Measurements from ENCODE around the gene RBP7.
"Not testable (repeated sequence)": the region's sequence is repeated elsewhere in the genome, so short reads cannot be mapped to it uniquely, and the experiment has no call there.

RBP7 gene

GRCh38 chr1:9993561-9994075, 3.4 kb upstream of the RBP7 start:
- Histone ChIP-seq H3K27me3 (ENCODE audit: insufficient read depth, low read length, poor library complexity, severe bottlenecking) (no peaks in the 10 kb centered on the region), H3K79me2 (ENCODE audit: insufficient read depth, low read length) (no peaks in the 10 kb centered on the region), H3F3A (ENCODE audit: low read depth) (no peaks in the 10 kb centered on the region), H3K36me3 (ENCODE audit: insufficient read depth, low read length) (no peaks in the 10 kb centered on the region), H3K9me2 (replicated peaks; ENCODE audit: low read depth, low read length) (no peaks in the 10 kb centered on the region), H3K4me2 (ENCODE audit: low read depth, low read length, poor library complexity, severe bottlenecking) (no peak overlapping the region), H3K4me1 (ENCODE audit: insufficient read depth, low read length, poor library complexity, severe bottlenecking) (no peaks in the 10 kb centered on the region), H3K9me3 (ENCODE audit: insufficient read depth, low read depth, low read length) (no peaks in the 10 kb centered on the region), H2AFZ (ENCODE audit: low read length) (no peak overlapping the region), H3K4me3 (ENCODE audit: low read length, poor library complexity, severe bottlenecking) (no peak overlapping the region), H4K20me1 (ENCODE audit: insufficient read depth, low read length, poor library complexity, severe bottlenecking) (no peaks in the 10 kb centered on the region), H3K9ac (ENCODE audit: low read depth, low read length, poor library complexity, severe bottlenecking) (no peak overlapping the region)
- TF ChIP-seq CTCF (conservative IDR thresholded peaks at IDR 0.05; ENCODE audit: low read length) (no peak), EZH2phosphoT487 (IDR thresholded peaks at IDR 0.05; ENCODE audit: borderline replicate concordance) (no peak)

- H3K9me2 ChIP-seq (replicated peaks; ENCODE audit: low read depth, low read length): no peaks in the 10 kb centered on the region
- H3K79me2 ChIP-seq (ENCODE audit: insufficient read depth, low read length): no peaks in the 10 kb centered on the region
- no peak for TF ChIP-seq EZH2phosphoT487 (IDR thresholded peaks at IDR 0.05; ENCODE audit: borderline replicate concordance)
- no peak for TF ChIP-seq CTCF (conservative IDR thresholded peaks at IDR 0.05; ENCODE audit: low read length)
- H4K20me1 ChIP-seq (ENCODE audit: insufficient read depth, low read length, poor library complexity, severe bottlenecking): no peaks in the 10 kb centered on the region
- no peaks in the 10 kb centered on the region for H3K4me1 ChIP-seq (ENCODE audit: insufficient read depth, low read length, poor library complexity, severe bottlenecking)
- H3K4me2 ChIP-seq (ENCODE audit: low read depth, low read length, poor library complexity, severe bottlenecking): no peak overlapping the region
- H3K9me3 ChIP-seq (ENCODE audit: insufficient read depth, low read depth, low read length): no peaks in the 10 kb centered on the region
- H3K9ac ChIP-seq (ENCODE audit: low read depth, low read length, poor library complexity, severe bottlenecking): no peak overlapping the region
- no peak overlapping the region for H2AFZ ChIP-seq (ENCODE audit: low read length)
- no peaks in the 10 kb centered on the region for H3F3A ChIP-seq (ENCODE audit: low read depth)
- H3K36me3 ChIP-seq (ENCODE audit: insufficient read depth, low read length): no peaks in the 10 kb centered on the region
- no peak overlapping the region for H3K4me3 ChIP-seq (ENCODE audit: low read length, poor library complexity, severe bottlenecking)
- H3K27me3 ChIP-seq (ENCODE audit: insufficient read depth, low read length, poor library complexity, severe bottlenecking): no peaks in the 10 kb centered on the region
Measured at GRCh38 chr1:10001016-10001665, 4.1 kb downstream of the RBP7 start.

GRCh38 chr1:10005248-10005647, 8.2 kb downstream of the RBP7 start:
- not testable (repeated sequence) for H3K9ac ChIP-seq (ENCODE audit: low read depth, low read length, poor library complexity, severe bottlenecking); H3K9me3 ChIP-seq (ENCODE audit: insufficient read depth, low read depth, low read length); H3K27me3 ChIP-seq (ENCODE audit: insufficient read depth, low read length, poor library complexity, severe bottlenecking)

GRCh38 chr1:10007169-10007568, 10.1 kb downstream of the RBP7 start:
- no peak for TF ChIP-seq EZH2phosphoT487 (IDR thresholded peaks at IDR 0.05; ENCODE audit: borderline replicate concordance)
- no peak for TF ChIP-seq CTCF (conservative IDR thresholded peaks at IDR 0.05; ENCODE audit: low read length)
- no peaks in the 10 kb centered on the region for H3K9me3 ChIP-seq (ENCODE audit: insufficient read depth, low read depth, low read length)

More at GRCh38 chr1:10005248-10005647, 8.2 kb downstream of the RBP7 start:
- not testable (repeated sequence) for H3K79me2 ChIP-seq (ENCODE audit: insufficient read depth, low read length); H3K9me2 ChIP-seq (replicated peaks; ENCODE audit: low read depth, low read length); H3F3A ChIP-seq (ENCODE audit: low read depth); H4K20me1 ChIP-seq (ENCODE audit: insufficient read depth, low read length, poor library complexity, severe bottlenecking); H3K4me3 ChIP-seq (ENCODE audit: low read length, poor library complexity, severe bottlenecking); H3K4me1 ChIP-seq (ENCODE audit: insufficient read depth, low read length, poor library complexity, severe bottlenecking); H3K4me2 ChIP-seq (ENCODE audit: low read depth, low read length, poor library complexity, severe bottlenecking); H2AFZ ChIP-seq (ENCODE audit: low read length); H3K36me3 ChIP-seq (ENCODE audit: insufficient read depth, low read length)

More at GRCh38 chr1:10007169-10007568, 10.1 kb downstream of the RBP7 start:
- Histone ChIP-seq H3K9ac (ENCODE audit: low read depth, low read length, poor library complexity, severe bottlenecking) (no peak overlapping the region), H3K79me2 (ENCODE audit: insufficient read depth, low read length) (no peaks in the 10 kb centered on the region), H3K36me3 (ENCODE audit: insufficient read depth, low read length) (no peaks in the 10 kb centered on the region), H3F3A (ENCODE audit: low read depth) (no peaks in the 10 kb centered on the region), H3K9me2 (replicated peaks; ENCODE audit: low read depth, low read length) (no peaks in the 10 kb centered on the region), H2AFZ (ENCODE audit: low read length) (no peak overlapping the region), H4K20me1 (ENCODE audit: insufficient read depth, low read length, poor library complexity, severe bottlenecking) (no peaks in the 10 kb centered on the region), H3K4me3 (ENCODE audit: low read length, poor library complexity, severe bottlenecking) (no peak overlapping the region), H3K4me2 (ENCODE audit: low read depth, low read length, poor library complexity, severe bottlenecking) (no peak overlapping the region), H3K4me1 (ENCODE audit: insufficient read depth, low read length, poor library complexity, severe bottlenecking) (no peaks in the 10 kb centered on the region), H3K27me3 (ENCODE audit: insufficient read depth, low read length, poor library complexity, severe bottlenecking) (no peaks in the 10 kb centered on the region)

Data from Loucy (cell line).